SU-DHL-6 (cell line): ENCODE measurements around the gene COG5.

Experiments used
- CTCF ChIP-seq: fragments of 200-600 bp; sonication (generic); IDR thresholded peaks from one replicate; pipeline ENCODE4 v1.5.1; 2017; ENCODE audit warnings: antibody characterized with exemption, mild to moderate bottlenecking, low read length, moderate library complexity; ENCODE audit not compliant: insufficient read depth, poor library complexity, severe bottlenecking
- EZH2phosphoT487 ChIP-seq: fragments of 200-600 bp; sonication (generic), shearing (Covaris generic); conservative IDR thresholded peaks from 2 replicates; pipeline ENCODE4 v1.6.1; 2018; ENCODE audit warnings: mild to moderate bottlenecking, antibody characterized with exemption, low read length, moderate library complexity, mixed read lengths

GRCh38 chr7:107322015-107322414 lies 241.7 kb downstream of the COG5 start:
- TF ChIP-seq CTCF: no peak
- TF ChIP-seq EZH2phosphoT487: no peak
